H1 (cell line): Measurements from ENCODE around the gene ARHGAP22.

Experiments used
- CREB1 ChIP-seq: IDR thresholded peaks from 2 replicates; pipeline ENCODE4 v1.6.1; 2012; ENCODE audit warnings: inconsistent platforms
- CTCF ChIP-seq, 3 experiments: IDR thresholded peaks; 1 replicate in 2 of 3; 2 replicates in 1 of 3; pipeline versions ENCODE4 v1.5.1 to v1.6.1; 2011; ENCODE audit warnings: low read length in 3 of 3, mild to moderate bottlenecking in 3 of 3, inconsistent platforms in 2 of 3, low read depth in 1 of 3, moderate library complexity in 1 of 3; ENCODE audit not compliant: insufficient read depth in 1 of 3; ENCODE audit errors: control extremely low read depth in 1 of 3
- EGR1 ChIP-seq: IDR thresholded peaks from 2 replicates; pipeline ENCODE4 v1.6.1; 2011; ENCODE audit warnings: low read depth, low read length, borderline replicate concordance
- EP300 ChIP-seq, 2 experiments: IDR thresholded peaks; 1 replicate in 1 of 2; 2 replicates in 1 of 2; pipeline ENCODE4 v1.6.1; 2011 to 2012; ENCODE audit warnings: low read depth in 2 of 2, low read length in 2 of 2, mild to moderate bottlenecking in 2 of 2, borderline replicate concordance in 1 of 2, inconsistent platforms in 1 of 2, moderate library complexity in 1 of 2
- HDAC6 ChIP-seq: IDR thresholded peaks from one replicate; pipeline ENCODE4 v1.7.1; 2012; ENCODE audit warnings: low read depth, mild to moderate bottlenecking, inconsistent platforms, low read length, moderate library complexity
- PHF8 ChIP-seq: fragments of 200-600 bp; sonication (generic); conservative IDR thresholded peaks from 2 replicates; pipeline ENCODE4 v1.7.1; 2012; ENCODE audit warnings: low read depth, mild to moderate bottlenecking, inconsistent platforms, low read length, moderate library complexity
- POLR2A ChIP-seq, 2 experiments: IDR thresholded peaks; 1 replicate in 1 of 2; 2 replicates in 1 of 2; pipeline ENCODE4 v1.6.1; 2011; ENCODE audit warnings: low read depth in 2 of 2, low read length in 2 of 2, mild to moderate bottlenecking in 2 of 2; ENCODE audit errors: control extremely low read depth in 1 of 2
- RAD21 ChIP-seq, 2 experiments: IDR thresholded peaks in 1 of 2; conservative IDR thresholded peaks in 1 of 2; 2 replicates each; pipeline ENCODE4 v1.6.1; 2011; ENCODE audit warnings: low read depth in 2 of 2, low read length in 2 of 2, improper control_type of control experiment in 1 of 2, inconsistent platforms in 1 of 2, mild to moderate bottlenecking in 1 of 2, moderate library complexity in 1 of 2
- TEAD4 ChIP-seq: IDR thresholded peaks from 2 replicates; pipeline ENCODE4 v1.6.1; 2012; ENCODE audit warnings: low read depth, low read length, inconsistent platforms, mixed read lengths

GRCh38 chr10:48414778-48415177, 190.1 kb downstream of the ARHGAP22 start:
- TF ChIP-seq CREB1 (no peak), CTCF (IDR thresholded peaks at IDR 0.05; ENCODE audit: control extremely low read depth in 1 of 3, insufficient read depth in 1 of 3, low read depth in 1 of 3, low read length in 3 of 3) (no peak), POLR2A (IDR thresholded peaks at IDR 0.05; ENCODE audit: control extremely low read depth in 1 of 2, low read depth in 2 of 2, low read length in 2 of 2) (no peak), TEAD4 (no peak), PHF8 (no peak), EGR1 (no peak), RAD21 (IDR thresholded peaks at IDR 0.05 in 1 of 2, conservative IDR thresholded peaks at IDR 0.05 in 1 of 2; ENCODE audit: low read depth in 2 of 2, low read length in 2 of 2) (no peak), HDAC6 (no peak), EP300 (IDR thresholded peaks at IDR 0.05; ENCODE audit: borderline replicate concordance in 1 of 2, low read depth in 2 of 2, low read length in 2 of 2) (no peak)
